Measurements from ENCODE around the gene CEP68.
A peak's percentile ranks its signal among the peaks of the same experiment; 100 is the strongest.
"Not testable (repeated sequence)": the region's sequence is repeated elsewhere in the genome, so short reads cannot be mapped to it uniquely, and the experiment has no call there.

The CEP68 gene

DNA sequence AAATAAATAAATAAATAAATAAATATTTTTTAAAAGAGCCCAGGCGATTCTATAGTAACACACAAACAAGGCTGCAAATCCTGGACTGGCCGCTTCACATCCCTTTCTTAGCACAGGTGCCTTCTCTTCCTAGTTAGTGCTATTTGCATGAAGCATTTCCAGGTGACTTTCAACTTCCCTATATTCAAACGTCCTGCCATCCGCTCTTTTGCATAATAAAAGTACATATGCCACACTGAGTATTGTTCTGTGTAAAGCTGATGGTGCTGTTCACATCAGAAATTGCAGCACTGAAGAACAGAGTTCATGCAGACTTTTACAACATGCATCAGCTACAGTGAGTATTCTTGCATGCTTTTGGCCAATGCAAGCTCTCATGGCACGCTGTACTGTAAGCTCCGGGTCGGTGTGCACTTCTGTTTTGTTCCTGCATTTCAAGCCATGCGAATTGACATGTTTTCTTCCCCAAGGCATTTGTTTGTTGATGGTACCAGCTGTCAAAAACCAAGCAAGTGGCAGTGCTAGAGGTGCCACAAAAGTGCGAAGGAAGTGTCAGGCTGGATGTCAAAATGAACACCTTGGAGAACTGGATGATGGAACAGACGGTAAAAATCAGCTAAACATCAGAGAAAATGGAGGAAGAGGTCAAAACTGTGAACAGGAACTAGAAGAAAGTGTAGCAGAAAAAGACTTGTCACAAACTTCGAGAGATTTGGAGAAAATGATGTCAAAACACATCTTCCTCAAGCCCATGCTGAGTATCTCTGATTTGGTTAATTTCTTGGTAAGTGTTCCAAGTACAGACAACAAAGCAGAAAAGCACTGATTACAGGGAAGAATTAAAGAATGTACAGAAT lies 25.5 kb upstream of the CEP68 start:
- no peak for DNase-seq (ENCODE audit: low read depth)

DNA sequence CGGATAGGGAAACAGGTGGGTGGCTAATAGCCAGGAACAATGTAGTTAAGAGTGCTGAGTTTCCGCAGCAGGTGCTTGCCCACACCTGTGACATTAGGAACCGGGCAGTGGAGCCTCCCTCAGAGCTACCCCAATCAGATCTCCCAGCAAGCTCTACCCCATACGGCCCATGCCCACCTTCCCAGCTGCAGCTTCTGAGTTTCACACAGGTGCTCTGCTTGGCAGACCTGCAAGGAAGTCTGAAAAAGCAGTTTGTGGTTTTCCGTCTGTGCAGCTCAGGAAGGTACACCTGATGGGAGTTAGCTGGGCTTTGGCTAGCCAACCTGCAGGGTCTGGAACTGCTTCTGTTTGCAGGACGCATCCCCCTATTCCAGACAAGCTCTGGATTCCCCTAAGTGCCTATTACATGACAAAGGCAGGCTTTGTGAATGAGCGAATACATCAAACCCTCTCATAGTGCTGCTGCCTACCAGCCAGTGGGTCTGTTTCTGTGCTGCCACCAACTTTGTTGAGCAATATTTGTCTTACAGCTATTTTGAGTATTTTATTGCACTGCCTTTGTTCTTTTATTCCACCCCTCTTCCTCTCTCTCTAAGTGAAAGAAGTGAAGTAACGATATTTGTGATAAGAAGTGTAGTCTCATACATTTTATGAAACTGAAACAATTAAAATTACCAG lies 24.7 kb upstream of the CEP68 start:
- DNase-seq (ENCODE audit: low read depth) = no peak

GRCh38 chr2:65032019-65032975 lies 23.9 kb upstream of the CEP68 start:
- DNase-seq (ENCODE audit: low read depth) = no peak

DNA sequence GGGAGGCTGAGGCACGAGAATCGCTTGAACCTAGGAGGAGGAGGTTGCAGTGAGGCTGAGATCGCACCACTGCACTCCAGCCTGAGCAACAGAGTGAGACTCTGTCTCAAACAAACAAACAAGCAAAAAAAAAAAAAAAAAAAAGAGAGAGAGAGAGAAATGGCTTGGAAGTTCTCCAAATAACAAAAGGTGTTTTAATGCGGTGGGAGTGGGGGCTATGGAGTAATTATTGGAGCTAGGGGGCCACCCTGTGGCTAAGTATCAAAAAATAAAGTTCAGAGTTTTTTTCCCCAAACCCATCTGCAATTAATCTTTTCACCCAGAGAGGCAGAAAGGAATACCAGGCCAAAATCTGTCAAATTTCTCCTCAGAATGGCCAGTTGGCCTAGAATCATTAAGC lies 23.0 kb upstream of the CEP68 start:
- DNase-seq (ENCODE audit: low read depth) = peak; percentile 59

DNA sequence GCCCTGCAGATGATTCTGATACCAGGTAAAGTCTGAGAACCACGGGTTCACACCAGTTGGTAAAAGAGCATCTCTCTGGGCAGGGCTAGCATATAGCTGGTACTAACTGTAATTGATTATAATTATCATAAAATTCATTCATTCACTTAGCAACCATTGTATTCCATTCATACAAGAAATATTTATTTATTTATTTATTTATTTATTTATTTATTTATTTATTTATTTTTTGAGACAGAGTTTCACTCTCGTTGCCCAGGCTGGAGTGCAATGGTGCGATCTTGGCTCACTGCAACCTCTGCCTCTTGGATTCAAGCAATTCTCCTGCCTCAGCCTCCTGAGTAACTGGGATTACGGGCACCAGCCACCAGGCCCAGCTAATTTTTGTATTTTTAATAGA lies 22.5 kb upstream of the CEP68 start:
- DNase-seq (ENCODE audit: low read depth) = not testable (repeated sequence)

- no peak for DNase-seq (ENCODE audit: low read depth)
Measured at GRCh38 chr2:65035351-65035943, 20.8 kb upstream of the CEP68 start.

DNA sequence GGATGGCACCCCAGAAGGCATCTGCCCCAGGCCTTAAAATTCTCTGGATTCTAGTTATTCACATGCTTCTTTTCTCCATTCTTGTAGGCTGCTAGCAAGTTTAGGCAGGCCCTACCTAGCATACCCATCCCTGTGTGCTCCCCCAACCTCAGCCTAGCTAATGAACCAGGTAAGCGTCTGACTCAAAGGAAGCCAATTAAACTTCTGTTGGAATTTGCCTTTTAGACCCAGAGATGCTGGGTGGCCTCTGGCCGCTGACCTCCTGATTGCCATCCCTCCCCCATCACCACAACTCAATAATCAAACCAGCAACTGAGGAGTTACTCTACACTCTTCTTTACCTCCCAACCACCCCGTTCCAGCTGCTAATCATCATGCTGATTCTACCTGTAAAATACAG lies 19.0 kb upstream of the CEP68 start:
- no peak for DNase-seq (ENCODE audit: low read depth)

- DNase-seq (ENCODE audit: low read depth) = no peak
Measured at GRCh38 chr2:65039640-65040039, 16.6 kb upstream of the CEP68 start.

- DNase-seq (ENCODE audit: low read depth) = peak; percentile 87
Measured at GRCh38 chr2:65040400-65041261, 15.6 kb upstream of the CEP68 start.

DNA sequence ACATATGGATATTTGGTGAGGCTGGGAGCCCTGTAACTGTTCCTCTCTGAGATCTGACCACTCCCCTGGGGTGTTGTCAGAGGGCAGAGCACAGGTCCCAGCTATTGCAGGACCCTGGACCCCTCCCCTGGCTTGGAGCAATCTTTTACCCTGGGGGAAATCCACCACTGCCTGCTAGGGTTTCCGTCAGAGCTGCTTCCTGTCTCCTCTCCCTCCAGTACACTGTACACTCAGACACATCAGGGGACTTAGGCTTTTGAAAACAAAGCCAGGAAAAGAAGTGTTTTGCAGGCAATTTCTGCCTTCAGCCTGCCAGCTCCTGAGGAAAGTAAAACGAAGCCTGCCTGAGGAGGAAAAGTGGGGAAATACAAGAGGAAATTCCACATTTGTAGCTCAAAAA lies 13.2 kb upstream of the CEP68 start:
- DNase-seq (ENCODE audit: low read depth) = no peak

DNA sequence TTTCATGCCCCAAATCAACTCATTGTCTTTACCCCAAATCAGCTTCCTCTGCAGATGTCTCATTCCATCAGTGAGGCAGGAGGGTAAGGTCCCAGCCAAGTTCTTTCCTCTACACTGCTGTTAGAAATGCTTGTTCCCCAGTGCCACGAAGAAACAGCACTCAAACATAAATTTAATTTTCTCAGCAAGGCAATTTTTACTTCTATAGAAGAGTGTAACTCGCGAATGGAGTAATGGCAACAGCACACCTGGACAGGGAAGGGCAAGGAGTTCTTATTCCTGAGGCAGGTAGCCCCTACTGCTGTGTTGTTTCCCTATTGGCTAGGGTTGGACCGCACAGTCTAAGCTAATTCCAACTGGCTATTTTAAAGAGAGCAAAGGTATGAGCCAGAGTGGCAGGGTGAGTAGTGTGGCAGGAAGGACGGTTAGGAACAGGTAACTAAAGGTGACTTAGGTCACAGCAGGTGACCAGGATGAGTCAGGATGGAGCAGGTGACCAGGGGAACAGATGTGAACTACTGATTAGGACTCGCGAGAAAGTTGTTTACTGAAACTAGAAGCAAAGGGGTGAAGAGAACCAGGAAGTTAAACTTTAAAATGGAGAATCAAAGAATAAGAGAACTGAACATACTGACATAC lies 12.0 kb upstream of the CEP68 start:
- DNase-seq (ENCODE audit: low read depth) = no peak

- DNase-seq (ENCODE audit: low read depth) = peak; percentile 85
Measured at GRCh38 chr2:65045651-65046050, 10.6 kb upstream of the CEP68 start.

DNA sequence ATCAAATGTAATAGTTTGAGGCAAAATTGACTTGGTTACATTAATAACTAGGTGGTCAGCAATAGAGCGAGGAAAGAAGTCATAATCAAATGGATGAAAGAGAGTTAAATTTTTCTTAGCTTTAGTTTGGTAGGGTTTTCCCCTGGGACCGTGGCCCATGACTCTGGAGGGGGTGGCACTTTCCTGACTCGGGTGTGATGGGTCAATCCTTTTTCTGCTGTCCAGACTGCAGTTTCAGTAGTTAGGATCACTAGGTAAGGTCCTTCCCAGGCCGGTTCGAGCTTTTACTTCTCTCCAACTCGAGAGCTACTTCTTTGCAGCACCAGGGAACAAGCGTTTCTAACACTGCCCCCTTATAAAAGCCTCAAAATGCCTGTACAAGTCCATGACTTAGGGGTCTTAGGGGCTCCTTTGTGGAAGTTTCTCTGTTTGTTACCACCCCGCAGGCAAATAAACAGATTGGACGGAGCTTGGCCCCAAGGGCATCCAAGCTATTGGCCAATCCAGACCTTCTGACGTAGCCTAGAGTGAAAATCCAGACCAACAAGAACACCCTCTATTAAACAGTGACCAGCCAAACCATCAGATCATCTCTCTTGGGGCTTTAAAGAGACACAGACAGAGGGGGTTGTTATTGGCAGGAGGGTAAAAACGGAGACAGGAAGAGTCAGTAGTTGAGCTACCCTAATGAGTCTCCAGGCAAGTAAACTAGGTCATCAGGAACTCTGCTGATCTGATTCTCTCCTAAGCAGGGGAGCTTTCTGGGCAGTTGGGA lies 9.4 kb upstream of the CEP68 start:
- DNase-seq (ENCODE audit: low read depth) = no peak

DNA sequence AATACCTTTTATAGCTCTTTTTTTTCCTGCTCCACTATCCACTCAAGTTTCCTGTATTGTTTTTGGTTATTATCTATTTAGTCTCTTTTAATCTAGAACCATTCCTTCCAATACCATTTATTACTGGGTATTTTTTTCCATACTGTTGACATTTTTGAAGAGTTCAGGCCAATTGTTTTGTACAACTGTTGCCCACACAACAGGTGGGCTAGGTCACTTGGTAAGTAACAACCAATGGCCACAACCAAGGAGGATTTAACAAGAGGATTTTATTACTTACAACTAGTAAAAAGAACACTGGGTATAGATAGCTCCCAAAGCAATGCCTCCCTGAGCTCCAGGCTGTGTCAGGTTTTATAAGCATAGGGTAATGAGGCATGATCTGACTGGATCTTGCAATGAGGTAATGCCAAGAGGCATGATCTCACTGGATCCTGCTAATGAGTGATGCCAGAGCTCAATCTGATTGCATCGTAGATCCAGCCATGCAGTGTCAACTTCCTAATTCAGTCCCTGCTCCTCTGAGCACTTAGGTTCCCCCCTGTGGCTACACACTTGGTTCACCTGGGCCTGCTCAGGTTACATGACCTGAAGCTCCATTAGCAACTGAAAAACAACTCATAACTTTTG lies 7.1 kb upstream of the CEP68 start:
- DNase-seq (ENCODE audit: low read depth) = no peak

GRCh38 chr2:65050931-65051330 lies 5.3 kb upstream of the CEP68 start:
- peak; percentile 80 for DNase-seq (ENCODE audit: low read depth)

GRCh38 chr2:65053199-65053598 lies 3.0 kb upstream of the CEP68 start:
- DNase-seq (ENCODE audit: low read depth) = no peak

DNA sequence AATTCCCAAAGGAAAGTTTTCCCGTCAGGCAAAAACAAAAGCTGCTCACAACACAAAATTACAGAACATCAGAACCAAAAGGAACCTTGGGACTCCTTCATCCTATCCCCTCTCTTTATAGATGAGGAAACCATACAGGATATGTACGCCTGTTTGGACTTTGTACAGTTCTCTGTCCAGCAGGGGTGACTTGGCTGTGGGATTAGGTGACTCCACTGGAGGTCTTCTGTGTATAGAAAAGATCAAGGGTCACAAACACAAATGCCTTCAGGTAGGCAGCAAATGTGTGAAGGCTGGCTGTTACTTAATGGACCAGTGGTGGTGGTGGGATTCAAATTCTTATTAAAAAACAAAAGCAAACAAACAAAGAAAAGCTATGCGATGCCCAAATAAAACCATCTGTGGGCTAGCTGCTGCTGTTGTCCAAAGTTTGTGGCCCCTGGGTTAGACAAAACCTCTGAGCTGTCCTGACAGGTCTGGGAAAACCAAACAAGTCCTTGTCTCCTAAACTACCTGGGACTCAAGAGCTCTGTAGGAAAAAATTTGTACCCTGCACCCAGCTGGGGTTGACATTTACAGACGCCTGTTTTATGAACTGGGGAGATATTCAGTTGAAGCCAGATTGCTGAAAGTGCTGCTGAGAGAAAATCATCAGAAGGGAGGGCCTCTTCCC lies 1.3 kb upstream of the CEP68 start:
- DNase-seq (ENCODE audit: low read depth) = no peak

GRCh38 chr2:65055422-65056214 lies 598 bp upstream of the CEP68 start:
- no peak for DNase-seq (ENCODE audit: low read depth)

Data from ELR (cell line).